Glomerular visceral epithelial cell (primary cell): ENCODE results near the gene RASSF1.
"Not testable (repeated sequence)": the region's sequence is repeated elsewhere in the genome, so short reads cannot be mapped to it uniquely, and the experiment has no call there.

ENCODE experiments used
- DNase-seq: peaks from one replicate; pipeline ENCODE4 v3.0.0-alpha.2; 2016; ENCODE audit errors: extremely low spot score

The RASSF1 gene

DNA sequence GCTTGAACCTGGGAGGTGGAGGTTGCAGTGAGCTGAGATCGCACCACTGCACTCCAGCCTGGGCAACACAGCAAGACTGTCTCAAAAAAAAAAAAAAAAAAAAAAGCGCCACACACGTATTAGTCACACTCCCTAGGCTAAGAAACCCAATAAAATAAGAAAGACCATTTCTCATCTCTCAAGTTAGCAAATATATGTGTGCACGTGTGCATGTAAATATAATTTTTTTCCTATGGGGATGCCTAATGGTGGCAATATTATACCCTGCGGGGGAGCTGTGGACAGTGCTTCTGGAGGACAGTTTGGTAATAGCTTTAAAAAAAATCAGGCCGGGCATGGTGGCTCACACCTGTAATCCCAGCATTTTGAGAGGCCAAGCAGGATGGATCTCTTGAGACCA lies 56.5 kb downstream of the RASSF1 start:
- not testable (repeated sequence) for DNase-seq
